ENCODE measurements around the gene AP1AR. TPM values are rescaled to one million over a fixed set of nuclear protein-coding genes. Genes with fewer than 3 reads are reported as not detected.

AP1AR gene
- total RNA-seq, 1 experiment from 2014 or later = 22.4 TPM

DNA sequence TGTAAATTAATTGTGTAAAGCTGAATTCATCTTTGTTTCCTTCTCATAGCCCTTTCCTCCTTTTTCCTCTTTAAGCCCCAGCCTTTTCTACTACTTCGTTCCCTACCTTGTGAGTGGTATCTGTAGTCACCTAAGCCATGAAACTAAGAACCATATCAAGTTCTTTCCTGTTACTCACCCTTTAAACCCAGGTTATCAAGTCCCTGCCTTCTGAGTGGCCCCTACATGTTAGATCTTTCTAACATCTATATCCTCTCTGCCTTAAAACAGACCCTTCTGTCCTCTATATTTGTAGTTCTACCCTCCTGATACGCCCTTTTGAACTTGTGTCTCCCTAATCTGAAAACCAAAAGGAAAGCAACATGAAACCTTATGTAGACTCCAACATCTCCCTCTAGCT, 7.2 kb downstream of the AP1AR start:
- ChIA-PET POLR2A (no interaction called here), CTCF (no interaction called here)
- ATAC-seq = no peak
- H3K36me3 Mint-ChIP-seq = no peaks in the 10 kb centered on the region
- H3K9me3 Mint-ChIP-seq = no peaks in the 10 kb centered on the region
- no peak for TF ChIP-seq ZNF416 (CRISPR knock-in tag; IDR thresholded peaks at IDR 0.05)
- no peak for TF ChIP-seq ZNF219 (CRISPR knock-in tag; IDR thresholded peaks at IDR 0.05; ENCODE audit: borderline replicate concordance)
- no peak for TF ChIP-seq MXD4 (CRISPR knock-in tag; IDR thresholded peaks at IDR 0.05; ENCODE audit: borderline replicate concordance)
- no peak for TF ChIP-seq ZBTB21 (CRISPR knock-in tag; IDR thresholded peaks at IDR 0.05; ENCODE audit: borderline replicate concordance)
- no peak for TF ChIP-seq ZMAT4 (CRISPR knock-in tag; IDR thresholded peaks at IDR 0.05)
- no peak for TF ChIP-seq RORB (CRISPR knock-in tag; IDR thresholded peaks at IDR 0.05)
- TF ChIP-seq, protein P1, sequence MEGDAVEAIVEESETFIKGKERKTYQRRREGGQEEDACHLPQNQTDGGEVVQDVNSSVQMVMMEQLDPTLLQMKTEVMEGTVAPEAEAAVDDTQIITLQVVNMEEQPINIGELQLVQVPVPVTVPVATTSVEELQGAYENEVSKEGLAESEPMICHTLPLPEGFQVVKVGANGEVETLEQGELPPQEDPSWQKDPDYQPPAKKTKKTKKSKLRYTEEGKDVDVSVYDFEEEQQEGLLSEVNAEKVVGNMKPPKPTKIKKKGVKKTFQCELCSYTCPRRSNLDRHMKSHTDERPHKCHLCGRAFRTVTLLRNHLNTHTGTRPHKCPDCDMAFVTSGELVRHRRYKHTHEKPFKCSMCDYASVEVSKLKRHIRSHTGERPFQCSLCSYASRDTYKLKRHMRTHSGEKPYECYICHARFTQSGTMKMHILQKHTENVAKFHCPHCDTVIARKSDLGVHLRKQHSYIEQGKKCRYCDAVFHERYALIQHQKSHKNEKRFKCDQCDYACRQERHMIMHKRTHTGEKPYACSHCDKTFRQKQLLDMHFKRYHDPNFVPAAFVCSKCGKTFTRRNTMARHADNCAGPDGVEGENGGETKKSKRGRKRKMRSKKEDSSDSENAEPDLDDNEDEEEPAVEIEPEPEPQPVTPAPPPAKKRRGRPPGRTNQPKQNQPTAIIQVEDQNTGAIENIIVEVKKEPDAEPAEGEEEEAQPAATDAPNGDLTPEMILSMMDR (IDR thresholded peaks at IDR 0.05) = no peak
- TF ChIP-seq ESRRA (CRISPR knock-in tag; IDR thresholded peaks at IDR 0.05; ENCODE audit: borderline replicate concordance) = no peak
- TF ChIP-seq ETV6 (CRISPR knock-in tag; IDR thresholded peaks at IDR 0.05) = no peak
- TF ChIP-seq GTF2I (CRISPR knock-in tag; conservative IDR thresholded peaks at IDR 0.05) = no peak
- no peak for TF ChIP-seq FOXK1 (CRISPR knock-in tag; IDR thresholded peaks at IDR 0.05)
- TF ChIP-seq MLX (CRISPR knock-in tag; IDR thresholded peaks at IDR 0.05) = no peak
- TF ChIP-seq HMGXB4 (CRISPR knock-in tag; IDR thresholded peaks at IDR 0.05) = no peak
- no peak for TF ChIP-seq HMGA2 (CRISPR knock-in tag; IDR thresholded peaks at IDR 0.05)
- TF ChIP-seq, protein P2, sequence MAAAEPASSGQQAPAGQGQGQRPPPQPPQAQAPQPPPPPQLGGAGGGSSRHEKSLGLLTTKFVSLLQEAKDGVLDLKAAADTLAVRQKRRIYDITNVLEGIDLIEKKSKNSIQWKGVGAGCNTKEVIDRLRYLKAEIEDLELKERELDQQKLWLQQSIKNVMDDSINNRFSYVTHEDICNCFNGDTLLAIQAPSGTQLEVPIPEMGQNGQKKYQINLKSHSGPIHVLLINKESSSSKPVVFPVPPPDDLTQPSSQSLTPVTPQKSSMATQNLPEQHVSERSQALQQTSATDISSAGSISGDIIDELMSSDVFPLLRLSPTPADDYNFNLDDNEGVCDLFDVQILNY (CRISPR knock-in tag; IDR thresholded peaks at IDR 0.05) = no peak
- TF ChIP-seq, protein P3, sequence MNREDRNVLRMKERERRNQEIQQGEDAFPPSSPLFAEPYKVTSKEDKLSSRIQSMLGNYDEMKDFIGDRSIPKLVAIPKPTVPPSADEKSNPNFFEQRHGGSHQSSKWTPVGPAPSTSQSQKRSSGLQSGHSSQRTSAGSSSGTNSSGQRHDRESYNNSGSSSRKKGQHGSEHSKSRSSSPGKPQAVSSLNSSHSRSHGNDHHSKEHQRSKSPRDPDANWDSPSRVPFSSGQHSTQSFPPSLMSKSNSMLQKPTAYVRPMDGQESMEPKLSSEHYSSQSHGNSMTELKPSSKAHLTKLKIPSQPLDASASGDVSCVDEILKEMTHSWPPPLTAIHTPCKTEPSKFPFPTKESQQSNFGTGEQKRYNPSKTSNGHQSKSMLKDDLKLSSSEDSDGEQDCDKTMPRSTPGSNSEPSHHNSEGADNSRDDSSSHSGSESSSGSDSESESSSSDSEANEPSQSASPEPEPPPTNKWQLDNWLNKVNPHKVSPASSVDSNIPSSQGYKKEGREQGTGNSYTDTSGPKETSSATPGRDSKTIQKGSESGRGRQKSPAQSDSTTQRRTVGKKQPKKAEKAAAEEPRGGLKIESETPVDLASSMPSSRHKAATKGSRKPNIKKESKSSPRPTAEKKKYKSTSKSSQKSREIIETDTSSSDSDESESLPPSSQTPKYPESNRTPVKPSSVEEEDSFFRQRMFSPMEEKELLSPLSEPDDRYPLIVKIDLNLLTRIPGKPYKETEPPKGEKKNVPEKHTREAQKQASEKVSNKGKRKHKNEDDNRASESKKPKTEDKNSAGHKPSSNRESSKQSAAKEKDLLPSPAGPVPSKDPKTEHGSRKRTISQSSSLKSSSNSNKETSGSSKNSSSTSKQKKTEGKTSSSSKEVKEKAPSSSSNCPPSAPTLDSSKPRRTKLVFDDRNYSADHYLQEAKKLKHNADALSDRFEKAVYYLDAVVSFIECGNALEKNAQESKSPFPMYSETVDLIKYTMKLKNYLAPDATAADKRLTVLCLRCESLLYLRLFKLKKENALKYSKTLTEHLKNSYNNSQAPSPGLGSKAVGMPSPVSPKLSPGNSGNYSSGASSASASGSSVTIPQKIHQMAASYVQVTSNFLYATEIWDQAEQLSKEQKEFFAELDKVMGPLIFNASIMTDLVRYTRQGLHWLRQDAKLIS (CRISPR knock-in tag; IDR thresholded peaks at IDR 0.05; ENCODE audit: borderline replicate concordance) = no peak
- no peak for TF ChIP-seq ZNF532 (CRISPR knock-in tag; IDR thresholded peaks at IDR 0.05; ENCODE audit: borderline replicate concordance)
- no peak for TF ChIP-seq ELF4 (CRISPR knock-in tag; IDR thresholded peaks at IDR 0.05; ENCODE audit: low read depth)
- TF ChIP-seq NR2C2 (CRISPR knock-in tag; IDR thresholded peaks at IDR 0.05) = no peak
- no peak for TF ChIP-seq ZNF423 (CRISPR knock-in tag; IDR thresholded peaks at IDR 0.05)
- H3K4me3 Mint-ChIP-seq = no peak overlapping the region
- H3K27ac Mint-ChIP-seq = no peak overlapping the region; the same call in none of the 2 replicates
- H3K27me3 Mint-ChIP-seq (ENCODE audit: low read depth) = no peaks in the 10 kb centered on the region
- H3K4me1 Mint-ChIP-seq = peaks cover 59% of the 10 kb centered on the region
- no peak for DNase-seq (ENCODE audit: low spot score)

Data from WTC11 (cell line).